IPS DF 6.9 (cell line): ENCODE data around the gene SLC6A18.

Experiments
- DNase-seq: peaks from one replicate; pipeline ENCODE4 v3.0.0-alpha.2; 2013; ENCODE audit warnings: low read depth, low spot score
- H3K27ac ChIP-seq: one replicate; pipeline ENCODE4 v1.5.1; 2013; ENCODE audit warnings: low read length, control low read depth
- H3K27me3 ChIP-seq: 2 replicates; pipeline ENCODE4 v1.6.1; 2013; ENCODE audit warnings: mild to moderate bottlenecking, low read length; ENCODE audit not compliant: control insufficient read depth, insufficient read depth
- H3K36me3 ChIP-seq: 2 replicates; pipeline ENCODE4 v1.6.1; 2013; ENCODE audit warnings: low read length; ENCODE audit not compliant: control insufficient read depth, insufficient read depth
- H3K4me1 ChIP-seq: 2 replicates; pipeline ENCODE4 v1.6.1; 2013; ENCODE audit warnings: low read length; ENCODE audit not compliant: control insufficient read depth, insufficient read depth
- H3K4me3 ChIP-seq: 2 replicates; pipeline ENCODE4 v1.5.1; 2013; ENCODE audit warnings: mild to moderate bottlenecking, low read length
- H3K9me3 ChIP-seq: 2 replicates; pipeline ENCODE4 v1.6.1; 2013; ENCODE audit warnings: low read length, inconsistent platforms; ENCODE audit not compliant: control insufficient read depth, insufficient read depth
- WGBS: extraction: QIAGEN DNeasy Blood & Tissue Kit; methylation state at CpG from one replicate; pipeline ENCODE4 v1.1.7; 2013; ENCODE audit warnings: mixed read lengths, missing lambda C conversion rate; ENCODE audit not compliant: insufficient read length, insufficient coverage; 5-methylcytosine and 5-hydroxymethylcytosine counted together

SLC6A18 gene

GRCh38 chr5:1244255-1244654, 19.1 kb downstream of the SLC6A18 start:
- peaks cover 11% of the 10 kb centered on the region for H3K4me1 ChIP-seq
- no peaks in the 10 kb centered on the region for H3K27me3 ChIP-seq
- H3K36me3 ChIP-seq: no peaks in the 10 kb centered on the region; the same call in 1 of the 2 replicates
- WGBS: no CpG with 5 or more reads among the region's 21 CpGs
- H3K9me3 ChIP-seq: no peaks in the 10 kb centered on the region
- H3K27ac ChIP-seq: no peak overlapping the region
- DNase-seq: no peak
- no peak overlapping the region for H3K4me3 ChIP-seq

- Histone ChIP-seq H3K27ac (no peak overlapping the region), H3K4me1 (peaks cover 11% of the 10 kb centered on the region), H3K4me3 (no peak overlapping the region), H3K27me3 (no peaks in the 10 kb centered on the region), H3K36me3 (no peaks in the 10 kb centered on the region; the same call in 1 of the 2 replicates), H3K9me3 (no peaks in the 10 kb centered on the region)
- no peak for DNase-seq
- no CpG with 5 or more reads among the region's 10 CpGs for WGBS
Measured at GRCh38 chr5:1244976-1245375, 19.8 kb downstream of the SLC6A18 start.

GRCh38 chr5:1245905-1246576, 20.9 kb downstream of the SLC6A18 start:
- no CpG with 5 or more reads among the region's 58 CpGs for WGBS
- peaks cover 11% of the 10 kb centered on the region for H3K4me1 ChIP-seq
- H3K27ac ChIP-seq: no peak overlapping the region
- no peak overlapping the region for H3K4me3 ChIP-seq
- no peak for DNase-seq
- H3K27me3 ChIP-seq: no peaks in the 10 kb centered on the region
- H3K36me3 ChIP-seq: no peaks in the 10 kb centered on the region; the same call in 1 of the 2 replicates
- H3K9me3 ChIP-seq: no peaks in the 10 kb centered on the region

- H3K36me3 ChIP-seq: no peaks in the 10 kb centered on the region; the same call in 1 of the 2 replicates
- no CpG with 5 or more reads among the region's 43 CpGs for WGBS
- H3K27me3 ChIP-seq: no peaks in the 10 kb centered on the region
- H3K4me3 ChIP-seq: no peak overlapping the region
- peaks cover 11% of the 10 kb centered on the region for H3K4me1 ChIP-seq
- H3K9me3 ChIP-seq: no peaks in the 10 kb centered on the region
- DNase-seq: peak; percentile 64
- no peak overlapping the region for H3K27ac ChIP-seq
Measured at GRCh38 chr5:1246711-1247431, 21.7 kb downstream of the SLC6A18 start.

GRCh38 chr5:1247811-1248210, 22.6 kb downstream of the SLC6A18 start:
- no CpG with 5 or more reads among the region's 6 CpGs for WGBS
- Histone ChIP-seq H3K9me3 (no peaks in the 10 kb centered on the region), H3K27ac (no peak overlapping the region), H3K4me3 (no peak overlapping the region), H3K36me3 (no peaks in the 10 kb centered on the region; the same call in 1 of the 2 replicates), H3K27me3 (no peaks in the 10 kb centered on the region), H3K4me1 (peaks cover 11% of the 10 kb centered on the region)
- no peak for DNase-seq

- peaks cover 4% of the 10 kb centered on the region for H3K4me1 ChIP-seq
- no peaks in the 10 kb centered on the region for H3K36me3 ChIP-seq
- no peak overlapping the region for H3K4me3 ChIP-seq
- DNase-seq: no peak
- WGBS: no CpG with 5 or more reads among the region's 29 CpGs
- no peaks in the 10 kb centered on the region for H3K9me3 ChIP-seq
- H3K27me3 ChIP-seq: no peaks in the 10 kb centered on the region
- no peak overlapping the region for H3K27ac ChIP-seq
Measured at GRCh38 chr5:1249366-1250280, 24.4 kb downstream of the SLC6A18 start.

GRCh38 chr5:1251678-1252580, 26.7 kb downstream of the SLC6A18 start:
- WGBS: no CpG with 5 or more reads among the region's 27 CpGs
- no peaks in the 10 kb centered on the region for H3K27me3 ChIP-seq

GRCh38 chr5:1252681-1253080, 27.5 kb downstream of the SLC6A18 start:
- no CpG with 5 or more reads among the region's 9 CpGs for WGBS
- H3K4me3 ChIP-seq: no peak overlapping the region
- H3K27me3 ChIP-seq: no peaks in the 10 kb centered on the region
- H3K9me3 ChIP-seq: no peaks in the 10 kb centered on the region
- no peak for DNase-seq
- no peak overlapping the region for H3K27ac ChIP-seq
- H3K36me3 ChIP-seq: no peaks in the 10 kb centered on the region
- H3K4me1 ChIP-seq: peaks cover 1% of the 10 kb centered on the region; the same call in 1 of the 2 replicates

More at GRCh38 chr5:1251678-1252580, 26.7 kb downstream of the SLC6A18 start:
- Histone ChIP-seq H3K4me1 (peaks cover 4% of the 10 kb centered on the region), H3K27ac (no peak overlapping the region), H3K9me3 (no peaks in the 10 kb centered on the region), H3K4me3 (no peak overlapping the region), H3K36me3 (no peaks in the 10 kb centered on the region)
- no peak for DNase-seq

- Histone ChIP-seq H3K4me1 (peaks cover under 1% of the 10 kb centered on the region; the same call in 1 of the 2 replicates), H3K9me3 (no peaks in the 10 kb centered on the region), H3K27ac (no peak overlapping the region), H3K27me3 (no peaks in the 10 kb centered on the region), H3K36me3 (no peaks in the 10 kb centered on the region), H3K4me3 (no peak overlapping the region)
- no CpG with 5 or more reads among the region's 33 CpGs for WGBS
- DNase-seq: no peak
Measured at GRCh38 chr5:1253456-1254105, 28.4 kb downstream of the SLC6A18 start.
